DMS 273 (cell line): Measurements from ENCODE around the gene GRAP.
"Not testable (repeated sequence)": the region's sequence is repeated elsewhere in the genome, so short reads cannot be mapped to it uniquely, and the experiment has no call there.

ENCODE experiments used
- DNase-seq: peaks from one replicate; lab custom pipeline; 2025; ENCODE audit not compliant: unreplicated experiment; lab: John Stamatoyannopoulos, UW

GRAP gene

DNA sequence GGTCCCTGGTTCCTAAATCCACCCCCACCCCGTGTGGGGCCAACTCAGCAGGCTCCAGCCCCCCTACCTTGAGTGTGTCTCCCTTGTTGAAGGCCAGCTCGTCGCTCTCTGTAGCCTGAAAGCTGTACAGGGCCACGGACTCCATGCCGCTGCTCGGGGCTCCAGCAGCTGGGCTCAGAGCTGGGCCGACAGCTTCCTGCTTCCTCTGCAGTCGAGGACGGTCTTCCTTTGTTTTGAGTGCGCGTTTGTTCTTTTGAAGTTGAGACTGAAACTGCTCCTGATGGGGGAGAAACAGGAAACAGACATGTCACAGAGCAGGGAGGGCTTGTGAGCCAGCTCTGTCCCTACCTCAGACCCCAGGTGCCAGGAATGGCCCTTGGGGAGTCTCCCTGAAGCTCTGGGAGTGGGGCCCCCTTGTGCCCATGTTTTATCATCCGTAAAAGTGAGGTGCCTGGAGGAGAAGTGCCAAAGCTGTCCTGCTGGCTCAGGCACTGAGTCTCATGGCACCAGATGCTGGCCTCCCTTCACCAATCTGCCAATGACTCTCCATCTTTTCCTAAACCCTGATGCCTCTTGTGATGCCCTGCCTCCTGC lies at the start of gene GRAP:
Gene GRAP, minus strand, starts transcription at position 176 of the 594 bp plus-strand sequence. Its CDS starts 31 bp downstream, at position 145.
- DNase-seq = not testable (repeated sequence)

DNA sequence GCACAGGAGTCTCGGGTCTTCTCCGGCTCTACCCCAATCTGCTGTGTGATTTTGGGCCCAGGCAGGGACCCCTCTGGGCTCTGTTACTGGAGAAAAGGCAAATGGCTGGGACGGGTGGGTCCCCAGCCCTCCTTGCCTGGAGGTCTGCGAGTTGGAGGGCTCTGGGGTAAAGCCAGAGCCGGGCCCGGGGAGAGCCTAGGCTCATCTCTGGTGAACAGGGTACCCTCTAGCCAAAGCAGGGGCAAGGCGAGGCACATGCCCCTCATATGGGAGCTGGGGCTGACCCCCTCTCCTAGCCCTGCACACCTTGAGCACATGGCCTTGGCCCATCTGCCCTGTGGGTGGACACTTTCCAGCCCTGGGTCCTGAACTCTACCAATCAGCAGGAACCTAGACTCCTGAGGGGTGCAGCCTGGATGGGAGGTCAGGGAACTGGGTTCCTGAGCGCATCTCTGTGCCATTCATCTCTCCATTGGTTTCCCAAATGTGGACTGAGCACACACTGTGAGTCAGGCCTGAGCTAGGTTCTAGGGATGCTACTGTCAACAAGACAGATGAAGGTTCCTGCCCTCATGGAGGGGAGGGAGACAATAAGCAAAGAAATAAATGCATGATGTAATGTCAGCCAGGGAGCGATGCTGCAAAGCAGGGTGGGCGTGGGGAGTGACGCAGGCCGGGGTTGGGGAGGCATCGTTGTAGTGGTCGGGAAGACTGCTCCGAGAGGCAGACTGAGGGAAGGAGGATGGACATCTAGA lies 47.1 kb upstream of the GRAP start:
- DNase-seq = not testable (repeated sequence)

DNA sequence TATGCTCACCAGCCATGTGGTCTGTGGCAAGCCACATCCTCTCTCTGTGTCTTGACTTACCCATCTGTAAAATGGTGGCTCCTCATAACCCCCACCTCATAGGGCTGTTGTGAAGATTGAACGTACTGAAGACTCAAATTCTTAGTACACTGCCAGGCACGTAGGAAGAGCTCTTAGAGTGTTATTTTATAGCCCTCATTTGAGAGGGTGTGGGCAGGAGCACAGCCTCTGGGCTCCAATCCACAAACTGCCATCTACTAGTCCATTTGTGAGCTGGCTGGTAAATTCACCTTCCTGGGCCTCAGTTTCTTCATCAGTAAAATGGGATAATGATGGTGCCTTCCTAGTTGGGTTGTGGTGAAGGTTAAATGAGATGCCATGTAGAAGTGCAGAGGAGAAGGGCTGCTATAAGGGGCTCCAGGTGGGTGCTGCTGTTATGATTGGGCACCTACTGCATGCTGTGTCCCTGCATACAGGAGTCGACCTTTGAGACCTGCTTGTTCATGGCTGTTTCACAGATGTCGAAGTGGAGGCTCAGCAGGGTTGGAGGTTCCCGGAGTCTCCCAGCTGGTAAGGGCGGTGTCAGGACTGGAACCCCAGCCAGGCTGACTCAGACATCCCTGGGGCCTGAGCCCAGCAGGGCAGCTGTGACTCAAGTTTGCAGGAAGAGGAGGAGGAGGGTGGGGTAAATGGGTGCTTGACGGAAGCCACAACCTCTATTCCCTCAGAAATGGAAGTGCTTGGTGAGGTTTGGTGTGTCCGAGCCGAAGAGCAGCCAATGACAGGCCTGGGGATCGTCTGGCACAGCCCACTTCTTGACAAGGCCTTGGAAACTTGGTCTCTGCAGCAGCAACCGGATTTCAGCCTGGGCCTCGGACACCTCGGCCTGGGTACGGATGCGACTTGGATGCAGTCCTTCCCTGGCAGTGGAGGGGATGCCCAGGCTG lies 46.3 kb upstream of the GRAP start:
- DNase-seq = not testable (repeated sequence)

DNA sequence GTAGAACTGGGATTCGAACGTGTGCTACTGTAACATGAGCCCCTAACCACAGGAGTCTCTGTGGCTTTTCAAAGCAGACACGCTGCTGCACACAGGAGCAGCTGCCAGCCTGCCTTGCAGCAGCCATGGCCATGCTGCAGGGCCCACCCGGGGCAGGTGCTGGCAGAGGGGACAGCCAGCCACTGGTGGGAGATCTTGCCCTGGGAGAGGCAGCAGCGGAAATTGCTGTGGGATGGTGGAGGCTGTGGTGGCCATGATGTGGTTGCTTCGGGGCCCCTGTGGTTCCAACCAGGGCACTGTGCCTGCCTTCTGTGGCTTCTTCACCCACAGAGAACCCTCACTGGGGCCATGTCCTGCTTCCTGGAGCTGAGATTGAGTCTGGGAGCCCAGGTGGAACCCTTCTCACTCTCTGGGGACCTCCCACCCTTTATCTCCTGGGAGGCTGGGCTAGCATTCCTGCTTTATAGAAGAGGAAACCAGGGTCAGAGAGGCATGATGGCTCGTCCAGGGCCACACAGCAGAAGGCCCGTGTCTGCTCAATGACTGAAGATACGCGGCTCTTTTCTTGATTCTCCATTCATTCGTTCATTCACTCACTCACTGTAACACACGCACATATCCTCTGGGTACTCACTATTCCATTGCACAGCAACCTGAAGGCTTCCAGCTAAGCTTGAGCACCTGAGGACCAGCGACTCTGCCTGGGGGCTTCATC lies 43.5 kb upstream of the GRAP start:
- not testable (repeated sequence) for DNase-seq

DNA sequence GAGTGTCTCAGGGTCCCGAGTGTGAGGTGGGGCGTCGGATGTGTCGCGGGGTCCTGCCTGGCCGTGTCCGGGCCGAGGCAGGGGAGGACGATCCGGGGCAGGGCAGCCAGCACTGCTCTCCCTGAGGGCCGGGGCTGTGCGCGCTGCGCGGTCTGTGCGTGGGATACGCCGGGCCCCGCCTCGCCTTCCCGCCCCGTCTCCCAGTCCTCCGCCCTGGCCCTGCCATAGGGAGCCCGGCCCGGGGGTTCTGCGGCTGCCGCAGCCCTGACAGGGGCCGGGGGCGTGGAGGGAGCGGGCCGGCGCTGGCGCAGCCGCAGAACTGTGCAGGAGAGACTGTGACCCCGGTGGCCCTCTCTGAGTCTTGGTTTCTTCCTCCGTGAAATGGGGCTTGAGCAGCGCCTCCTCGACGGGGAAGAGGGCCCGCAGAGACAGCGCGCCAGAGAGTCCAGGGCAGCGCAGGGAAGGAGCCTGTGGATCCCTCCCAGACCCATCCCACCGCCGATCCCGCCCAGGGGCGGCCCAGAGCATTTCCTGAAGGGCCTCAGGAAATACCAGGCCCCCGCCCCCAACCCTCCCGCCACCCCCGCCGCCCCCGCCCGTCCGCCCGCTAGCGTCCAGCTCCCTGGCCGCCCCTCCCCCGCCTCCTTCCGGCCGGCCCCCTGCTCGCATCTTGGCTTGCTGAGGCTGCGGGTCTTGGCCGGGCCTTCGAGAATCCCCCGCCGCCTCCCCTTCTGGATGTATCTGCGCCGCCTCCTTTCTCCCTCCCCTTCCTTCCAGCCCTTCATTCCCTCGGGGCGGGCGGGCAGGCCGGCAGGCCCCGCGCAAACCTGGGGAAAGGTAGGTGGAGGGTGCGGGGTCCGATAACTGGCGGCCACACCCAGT lies 42.3 kb upstream of the GRAP start:
- not testable (repeated sequence) for DNase-seq

DNA sequence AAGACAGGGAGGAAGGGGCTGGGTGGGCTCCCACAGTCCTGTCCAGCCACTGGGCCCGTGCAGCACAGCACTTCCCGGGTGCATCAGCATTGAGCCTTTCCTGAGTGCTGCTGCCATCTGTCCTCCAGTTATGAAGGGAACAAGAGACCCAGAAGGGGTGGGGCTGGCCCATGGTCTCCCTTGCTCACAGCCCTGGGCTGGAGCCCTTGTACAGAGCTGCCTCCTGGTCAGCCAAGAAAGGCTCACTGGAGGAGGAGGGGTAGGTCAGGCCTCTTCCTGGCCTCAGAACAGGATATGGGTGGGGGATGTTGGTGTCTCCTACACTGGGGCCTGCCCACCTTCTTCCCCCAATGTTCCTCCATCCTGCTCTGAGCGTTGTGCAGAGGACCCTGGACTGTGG lies 30.6 kb upstream of the GRAP start:
- not testable (repeated sequence) for DNase-seq

DNA sequence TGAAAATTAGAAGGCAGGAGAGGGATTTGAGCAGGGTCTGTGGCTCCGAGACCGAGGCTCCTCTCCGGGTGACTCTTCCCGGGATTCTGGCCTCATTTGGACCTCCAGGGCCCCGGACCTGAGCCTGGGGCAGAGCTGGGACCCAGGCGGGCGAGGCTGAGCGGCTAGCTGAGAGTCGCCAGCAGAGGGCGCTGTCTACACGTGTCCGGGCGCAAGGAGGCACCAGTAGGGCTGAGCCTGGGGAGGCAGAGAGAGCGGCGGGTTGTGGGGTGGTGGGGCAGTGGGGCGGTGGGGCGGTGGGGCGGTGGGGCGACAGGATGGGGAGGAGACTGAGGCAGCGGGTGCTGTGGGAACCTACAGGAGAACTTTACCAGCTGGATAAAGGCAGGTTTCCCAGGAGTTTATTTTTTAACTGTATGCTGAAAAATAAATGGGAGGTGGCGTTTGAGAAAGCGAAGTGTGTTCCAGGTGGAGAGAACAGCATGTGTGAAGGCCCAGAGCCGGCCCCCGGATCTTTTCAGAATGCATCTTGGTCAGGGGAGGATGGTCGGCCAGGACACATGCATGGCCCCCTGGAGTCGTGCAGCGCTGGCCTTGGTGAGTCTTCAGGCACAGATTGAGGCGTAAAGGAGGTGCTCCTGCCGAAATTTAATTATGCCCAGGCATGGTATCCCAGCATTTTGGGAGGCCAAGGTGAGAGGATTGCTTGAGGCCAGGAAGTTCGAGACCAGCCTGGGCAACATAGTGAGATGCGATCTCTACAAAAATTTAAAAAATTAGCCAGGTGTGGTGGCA lies 29.8 kb upstream of the GRAP start:
- not testable (repeated sequence) for DNase-seq

DNA sequence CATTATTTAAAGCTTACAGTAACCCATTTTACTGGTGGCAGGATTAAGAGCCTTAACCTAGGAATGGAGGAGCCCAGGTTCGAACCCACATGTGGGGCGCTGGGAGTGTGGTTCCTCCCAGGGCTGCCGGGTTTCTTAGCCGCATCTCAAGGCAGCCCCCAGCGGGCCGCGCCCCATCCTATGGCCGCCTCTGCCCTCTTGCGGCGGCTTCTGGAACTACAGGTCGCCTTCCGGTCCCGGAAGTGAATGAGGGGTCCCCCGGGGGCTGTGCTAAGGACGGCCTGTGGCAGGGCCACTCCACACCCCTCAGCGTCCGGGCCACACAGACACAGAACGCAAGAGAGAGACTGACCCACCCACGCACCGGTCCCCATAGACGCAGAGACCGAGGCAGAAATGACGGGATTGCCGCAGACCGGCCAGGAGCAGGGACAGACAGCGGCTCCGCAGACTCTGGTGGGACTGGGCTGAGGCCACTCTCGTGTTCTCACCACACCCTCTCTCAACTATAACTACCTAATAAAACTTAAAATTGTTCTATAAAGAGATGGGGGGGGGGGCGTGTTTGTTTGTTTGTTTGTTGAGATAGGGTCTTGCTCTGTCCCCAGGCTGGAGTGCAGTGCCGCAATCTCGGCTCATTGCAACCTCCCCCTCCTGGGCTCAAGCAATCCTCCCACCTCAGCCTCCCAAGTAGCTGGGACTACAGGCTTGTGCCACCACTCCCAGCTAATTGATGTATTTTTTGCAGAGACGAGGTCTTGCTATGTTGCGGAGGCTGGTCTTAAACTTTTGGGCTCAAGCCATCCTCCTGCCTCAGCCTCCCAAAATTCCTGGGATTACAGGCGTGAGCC lies 23.8 kb upstream of the GRAP start:
- DNase-seq = not testable (repeated sequence)

DNA sequence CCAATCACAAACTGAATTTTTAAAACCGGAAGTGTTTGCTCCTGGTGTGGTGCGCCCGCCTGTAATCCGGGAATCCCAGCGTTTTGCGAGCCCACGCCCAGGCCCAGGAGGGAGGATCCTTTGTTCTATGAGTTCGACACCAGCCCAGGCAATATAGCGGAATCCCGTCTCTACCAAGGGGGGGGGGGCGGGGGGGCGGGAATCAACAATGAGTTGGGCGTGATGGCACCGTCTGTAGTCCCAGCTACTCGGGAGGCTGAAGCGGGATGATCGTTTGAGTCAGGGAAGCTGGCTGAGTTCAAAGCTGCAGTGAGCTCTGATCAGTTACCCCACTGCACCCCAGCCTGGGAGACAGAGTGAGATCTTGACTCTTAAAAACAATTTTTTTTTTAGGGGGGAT lies 17.6 kb upstream of the GRAP start:
- DNase-seq = not testable (repeated sequence)

DNA sequence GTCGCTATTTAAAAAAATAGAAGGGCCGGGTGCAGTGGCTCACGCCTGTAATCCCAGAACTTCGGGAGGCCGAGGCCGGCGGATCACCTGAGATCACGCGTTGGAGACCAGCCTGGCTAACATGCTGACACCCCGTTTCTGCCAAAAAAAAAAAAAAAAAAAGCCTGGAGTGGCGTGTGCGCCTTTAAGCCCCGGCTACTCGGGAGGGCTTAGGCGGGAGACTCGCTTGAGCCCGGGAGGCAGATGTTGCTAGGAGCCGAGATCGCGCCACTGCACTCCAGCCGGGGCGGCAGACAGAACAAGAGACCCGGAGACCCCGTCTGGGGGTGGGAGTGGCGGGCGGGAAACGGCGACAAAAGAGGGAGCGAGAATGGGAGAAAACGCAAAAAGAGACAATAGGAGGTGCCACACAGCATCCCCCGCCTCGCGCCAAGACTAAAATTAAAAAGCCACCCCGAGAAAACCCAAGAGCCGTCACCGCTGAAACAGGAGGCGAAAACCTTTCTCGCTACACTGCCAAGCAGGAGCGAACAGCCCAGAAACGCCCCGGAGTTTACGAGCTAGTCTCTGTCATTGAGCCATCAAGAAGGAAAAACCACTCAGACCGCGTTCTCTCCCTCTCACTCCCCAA lies 16.7 kb upstream of the GRAP start:
- not testable (repeated sequence) for DNase-seq

DNA sequence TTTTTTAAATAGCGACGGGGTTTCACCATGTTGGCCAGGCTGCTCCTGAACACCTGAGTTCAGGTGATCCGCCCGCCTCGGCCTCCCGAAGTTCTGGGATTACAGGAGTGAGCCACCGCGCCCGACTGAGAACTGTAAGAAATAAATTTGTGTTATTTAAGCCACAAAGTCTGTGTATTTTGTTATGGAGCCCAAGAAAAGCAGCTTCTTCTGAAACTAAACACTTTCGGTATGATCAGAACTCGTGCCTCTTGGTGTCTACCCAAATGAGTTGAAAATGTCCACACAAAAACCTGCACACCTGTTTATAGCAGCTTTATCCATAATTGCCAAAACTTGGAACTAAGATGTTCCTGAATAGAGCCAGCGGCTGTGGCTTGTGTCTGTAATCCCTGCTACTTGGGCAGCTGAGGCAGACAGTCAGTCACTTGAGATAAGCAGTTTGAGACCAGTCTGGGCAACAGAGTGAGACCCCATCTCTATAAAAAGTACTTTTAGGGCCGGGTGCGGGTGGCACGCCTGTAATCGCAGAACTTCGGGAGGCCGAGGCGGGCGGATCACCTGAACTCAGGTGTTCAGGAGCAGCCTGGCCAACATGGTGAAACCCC lies 16.1 kb upstream of the GRAP start:
- not testable (repeated sequence) for DNase-seq

DNA sequence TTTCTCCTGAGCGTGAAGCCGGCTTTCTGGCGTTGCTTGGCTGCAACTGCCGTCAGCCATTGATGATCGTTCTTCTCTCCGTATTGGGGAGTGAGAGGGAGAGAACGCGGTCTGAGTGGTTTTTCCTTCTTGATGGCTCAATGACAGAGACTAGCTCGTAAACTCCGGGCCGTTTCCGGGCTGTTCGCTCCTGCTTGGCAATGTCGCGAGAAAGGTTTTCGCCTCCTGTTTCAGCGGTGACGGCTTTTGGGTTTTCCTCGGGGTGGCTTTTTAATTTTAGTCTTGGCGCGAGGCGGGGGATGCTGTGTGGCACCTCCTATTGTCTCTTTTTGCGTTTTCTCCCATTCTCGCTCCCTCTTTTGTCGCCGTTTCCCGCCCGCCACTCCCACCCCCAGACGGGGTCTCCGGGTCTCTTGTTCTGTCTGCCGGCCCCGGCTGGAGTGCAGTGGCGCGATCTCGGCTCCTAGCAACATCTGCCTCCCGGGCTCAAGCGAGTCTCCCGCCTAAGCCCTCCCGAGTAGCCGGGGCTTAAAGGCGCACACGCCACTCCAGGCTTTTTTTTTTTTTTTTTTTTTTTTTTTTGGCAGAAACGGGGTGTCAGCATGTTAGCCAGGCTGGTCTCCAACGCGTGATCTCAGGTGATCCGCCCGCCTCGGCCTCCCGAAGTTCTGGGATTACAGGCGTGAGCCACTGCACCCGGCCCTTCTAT lies 15.4 kb upstream of the GRAP start:
- DNase-seq = not testable (repeated sequence)

DNA sequence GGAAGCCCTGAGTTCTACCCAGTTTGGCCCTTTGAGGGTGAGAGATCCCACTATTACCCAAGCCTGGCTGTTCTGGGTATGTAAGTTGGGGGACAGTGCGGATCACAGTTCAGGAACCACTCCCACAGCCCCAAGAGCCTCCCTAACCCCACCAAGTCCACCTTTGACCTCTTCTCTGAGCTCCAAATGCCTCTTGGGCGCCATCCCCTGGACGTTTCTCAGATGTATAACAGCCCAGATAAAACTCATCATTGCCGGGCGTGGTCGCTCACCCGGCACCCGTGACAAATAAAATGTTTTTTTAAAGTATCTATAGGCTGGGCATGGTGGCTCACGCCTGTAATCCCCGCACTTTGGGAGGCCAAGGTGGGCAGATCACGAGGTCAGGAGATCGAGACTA lies 8.7 kb upstream of the GRAP start:
- DNase-seq = not testable (repeated sequence)

DNA sequence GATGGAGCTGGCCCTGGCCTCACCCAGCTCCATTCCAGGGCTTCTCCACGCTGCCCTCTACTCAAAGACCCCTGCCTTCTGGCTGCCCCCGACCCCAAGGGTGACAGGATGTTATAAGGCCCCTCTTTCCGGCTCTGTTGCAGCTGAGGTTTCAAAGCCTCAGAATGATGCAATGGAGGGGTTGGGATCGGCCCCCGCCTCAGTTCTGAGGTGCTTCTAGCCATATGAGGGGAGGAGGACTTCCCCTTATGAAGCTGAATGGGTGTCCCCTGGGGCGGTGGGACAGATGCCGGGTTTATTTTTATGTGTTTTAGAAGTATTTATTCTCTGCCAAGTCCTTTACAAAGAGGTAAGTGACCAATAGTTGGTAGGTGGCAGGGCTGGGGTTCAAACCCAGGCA lies 2.1 kb upstream of the GRAP start:
- not testable (repeated sequence) for DNase-seq

DNA sequence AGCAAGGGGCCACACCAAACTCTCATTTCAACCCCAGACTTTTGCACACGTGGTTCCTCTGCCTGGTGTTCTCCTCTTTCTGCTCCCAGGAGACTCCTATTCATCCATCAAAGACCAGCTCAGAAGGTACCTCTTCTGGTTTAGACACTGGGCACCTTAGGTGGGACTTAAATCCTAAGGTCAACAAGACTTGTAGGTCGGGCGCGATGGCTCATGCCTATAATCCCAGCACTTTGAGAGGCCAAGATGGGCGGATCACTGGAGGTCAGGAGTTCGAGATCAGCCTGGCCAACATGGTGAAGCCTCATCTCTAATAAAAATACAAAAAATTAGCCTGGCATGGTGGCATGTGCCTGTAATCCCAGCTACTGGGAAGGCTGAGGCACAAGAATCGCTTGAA lies 753 bp upstream of the GRAP start:
- DNase-seq = not testable (repeated sequence)

DNA sequence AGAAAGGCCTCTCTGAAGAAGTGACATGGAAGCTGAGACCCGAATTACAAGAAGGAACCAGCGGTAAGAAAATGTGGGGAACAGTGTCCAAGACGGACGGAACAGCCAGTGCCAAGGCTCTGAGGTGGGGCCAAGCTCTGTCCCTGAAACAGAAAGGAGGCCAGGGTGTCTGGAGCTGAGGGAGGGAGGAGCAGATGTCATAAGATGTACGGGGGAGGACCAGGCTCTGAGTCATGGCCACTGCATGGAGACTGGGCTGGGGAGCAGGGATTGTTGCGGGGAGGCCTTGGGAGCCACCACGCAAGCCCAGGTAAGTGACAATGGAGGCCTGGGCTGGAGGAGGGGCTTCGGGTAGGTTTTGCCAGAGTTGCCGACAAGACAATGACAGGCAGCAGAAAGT lies 2.1 kb downstream of the GRAP start:
- DNase-seq = not testable (repeated sequence)

DNA sequence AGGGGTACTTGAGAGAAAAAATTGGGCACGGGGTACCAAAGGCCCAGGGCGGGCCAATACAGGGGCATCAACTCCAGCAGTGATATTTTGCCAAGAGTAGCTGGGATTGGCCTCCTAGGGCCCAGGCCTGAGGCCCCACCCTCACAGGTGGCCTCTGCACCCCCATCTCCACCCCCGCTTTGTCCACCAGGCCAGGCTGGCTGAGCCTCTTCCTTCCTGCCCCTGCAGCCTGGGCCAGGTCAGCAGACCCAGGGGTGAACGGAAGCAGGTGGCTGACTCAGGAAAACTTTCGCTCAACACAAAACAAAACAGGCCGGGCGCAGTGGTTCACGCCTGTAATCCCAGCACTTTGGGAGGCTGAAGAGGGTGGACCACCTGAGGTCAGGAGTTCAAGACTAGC lies 3.7 kb downstream of the GRAP start:
- DNase-seq = not testable (repeated sequence)
